ENCODE data around the gene UFC1.

Gene UFC1

GRCh38 chr1:161172349-161172748 is 18.6 kb downstream of the UFC1 start:
- DNase-seq, result no peak

DNA sequence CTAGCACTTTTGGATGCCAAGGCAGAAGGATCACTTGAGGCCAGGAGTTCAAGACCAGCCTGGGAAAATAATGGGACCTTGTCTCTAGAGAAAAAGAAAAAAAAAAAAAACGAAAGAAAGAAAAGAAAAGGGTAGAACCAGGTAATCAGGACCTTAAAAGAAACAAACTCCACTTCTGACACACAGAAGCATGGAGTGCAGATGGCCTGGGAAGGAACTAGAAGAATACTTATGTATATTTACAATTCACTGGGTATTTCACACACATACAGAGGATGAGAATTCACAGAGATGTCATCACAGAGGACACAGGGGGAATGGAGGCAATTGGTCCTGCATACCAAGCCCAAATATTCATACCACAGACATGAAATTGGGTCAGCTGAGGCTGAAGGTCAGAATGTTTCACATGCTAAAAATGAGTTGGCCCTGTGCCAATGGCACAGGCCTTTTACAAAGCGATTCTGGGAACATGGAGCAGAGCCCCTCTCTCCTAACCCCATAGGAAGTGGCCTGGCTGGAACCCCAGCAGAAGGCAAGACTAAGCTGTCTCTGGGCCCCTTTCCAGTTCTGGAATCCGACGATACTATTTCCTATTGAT is 19.1 kb downstream of the UFC1 start:
- no peak for DNase-seq

- DNase-seq, result no peak
Measured at GRCh38 chr1:161173711-161174110, 19.9 kb downstream of the UFC1 start.

DNA sequence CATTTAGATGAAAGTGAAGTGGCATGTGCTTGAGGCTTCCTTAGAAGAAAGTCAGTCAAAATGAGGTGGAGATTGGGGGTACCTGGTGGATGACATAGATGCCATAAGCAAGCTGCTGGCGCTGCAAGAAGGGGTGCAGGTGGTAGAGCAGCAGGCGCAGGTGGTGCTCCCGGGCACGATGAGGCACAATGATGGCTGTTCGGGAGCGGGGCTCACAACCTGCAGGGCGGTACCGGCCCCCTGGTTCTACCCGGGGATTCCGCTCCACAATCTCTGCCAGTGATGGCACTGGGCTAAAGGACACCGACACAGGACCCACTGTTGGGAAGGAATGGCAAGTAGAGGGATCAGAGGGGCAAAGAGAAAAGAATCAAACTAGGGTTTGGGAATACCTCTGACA is 21.1 kb downstream of the UFC1 start:
- no peak for DNase-seq

DNA sequence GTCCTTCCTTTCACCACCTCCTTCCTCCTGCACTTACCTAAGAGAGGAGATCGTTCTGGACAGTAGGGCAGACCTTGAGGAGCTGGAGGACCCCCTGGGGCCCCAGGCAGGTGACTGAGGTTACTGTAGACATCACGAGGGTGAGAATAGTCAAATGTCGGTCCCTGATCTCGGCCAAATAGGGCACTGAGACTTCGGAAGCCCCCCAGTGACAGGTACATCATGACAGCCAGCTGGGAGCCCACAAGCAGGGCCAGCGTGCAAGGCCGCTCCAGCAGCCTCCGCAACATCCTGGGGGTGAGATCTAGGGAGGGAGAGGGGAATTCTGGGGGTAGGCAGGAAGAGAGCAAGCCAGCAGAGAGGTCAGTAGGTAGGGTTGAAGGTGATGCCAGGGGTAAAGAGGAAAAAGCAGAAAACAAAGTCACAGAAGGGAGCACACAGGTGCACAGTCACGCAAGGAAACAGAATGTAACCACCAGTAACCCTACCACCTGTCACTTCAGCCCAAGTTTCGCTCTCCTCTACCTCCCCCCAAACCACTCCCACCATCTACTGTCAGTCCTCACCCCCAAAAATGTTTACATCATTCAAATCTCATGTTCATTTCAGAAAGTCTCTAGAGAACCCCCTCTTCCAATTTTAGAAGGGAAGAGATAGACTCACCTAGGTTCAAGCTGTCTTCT is 22.1 kb downstream of the UFC1 start:
- no peak for DNase-seq

GRCh38 chr1:161176468-161177111 is 22.8 kb downstream of the UFC1 start:
- no peak for DNase-seq

DNA sequence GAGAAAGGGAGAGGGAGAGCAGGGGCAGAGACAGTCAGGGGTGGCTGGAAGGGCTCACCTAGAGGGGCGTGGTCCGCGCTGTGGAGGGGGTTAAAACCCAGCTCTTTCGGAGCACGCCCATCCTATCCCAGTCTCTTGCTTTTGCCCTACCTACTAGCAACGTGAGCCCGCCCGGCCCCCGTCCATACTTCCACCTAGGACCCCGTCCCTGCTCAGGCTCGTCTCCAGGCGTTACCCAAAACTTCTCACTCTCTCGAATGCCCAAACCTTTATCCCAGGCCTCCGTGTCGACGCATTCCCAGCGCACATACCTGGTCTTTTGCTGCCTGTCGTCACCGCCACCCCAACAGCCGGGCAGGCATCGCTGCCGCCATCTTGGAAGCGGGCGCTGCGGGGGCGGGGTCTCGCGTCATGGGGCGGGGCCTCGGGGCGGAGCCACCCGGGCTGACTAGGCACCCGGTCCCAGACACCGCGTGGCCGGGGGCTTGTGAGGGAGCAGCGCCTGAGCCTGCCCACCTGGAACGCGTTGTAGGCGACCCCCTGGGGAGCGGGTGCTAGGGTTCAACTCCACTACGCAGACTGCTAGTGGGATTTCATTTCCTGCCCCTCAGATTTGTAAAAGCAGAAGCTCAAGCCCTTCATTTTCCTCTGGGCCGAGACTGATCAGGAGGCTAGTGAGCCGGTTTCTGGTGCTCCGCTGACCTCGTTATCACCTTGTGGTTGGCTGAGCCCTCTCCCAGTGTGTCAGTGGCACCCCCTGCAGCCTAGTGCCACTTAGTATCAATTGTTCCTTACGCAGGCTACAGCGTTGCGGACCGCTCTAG is 23.5 kb downstream of the UFC1 start, which contains the start of gene B4GALT3:
TSS of gene B4GALT3 (minus strand) at position 396 of the 824 bp plus-strand sequence. CDS start 1,447 bp downstream, outside the sequence.
- peak; percentile 91 to 97 for DNase-seq

- DNase-seq, result no peak
Measured at GRCh38 chr1:161177936-161178244, 24.1 kb downstream of the UFC1 start.

DNA sequence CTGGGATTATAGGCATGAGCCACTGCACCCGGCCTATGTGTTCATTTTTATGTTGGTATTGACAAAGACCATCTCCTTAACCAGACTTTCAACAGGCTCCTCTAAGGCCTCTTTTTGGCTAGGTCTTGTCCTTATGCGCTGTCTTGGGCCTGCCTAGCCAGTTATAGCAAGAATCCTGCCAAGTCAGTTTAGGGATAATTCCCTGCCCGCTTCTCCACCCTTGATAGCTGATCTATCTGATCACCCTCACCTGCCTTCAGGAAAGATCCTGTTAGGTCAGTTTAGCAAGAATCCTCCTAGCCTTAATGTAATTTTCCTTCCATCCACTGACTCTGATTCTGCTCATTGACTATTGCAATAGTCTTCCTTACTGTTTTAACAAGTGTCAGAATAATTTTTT is 25.9 kb downstream of the UFC1 start:
- no peak for DNase-seq

- DNase-seq, result no peak
Measured at GRCh38 chr1:161180639-161181038, 26.9 kb downstream of the UFC1 start.

DNA sequence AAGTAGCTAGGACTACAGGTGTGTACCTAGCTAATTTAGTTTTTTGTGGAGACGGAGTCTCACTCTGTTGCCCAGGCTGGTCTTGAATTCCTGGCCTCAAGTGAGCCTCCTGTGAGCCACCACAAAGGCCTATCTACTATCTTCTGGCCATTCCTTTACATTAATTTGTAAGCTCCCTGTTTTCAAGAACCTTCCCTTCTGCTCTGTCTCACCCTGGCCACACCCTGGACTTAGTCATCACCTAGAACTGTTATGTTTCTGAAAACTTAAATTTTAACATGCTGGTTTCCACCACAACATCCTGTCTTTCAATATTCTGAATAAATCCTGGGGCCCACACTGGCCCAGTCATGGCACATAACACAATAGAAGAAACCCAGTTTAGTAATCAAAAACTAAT is 28.4 kb downstream of the UFC1 start:
- DNase-seq, result peak; percentile 57 to 63

- peak; percentile 61 to 63 for DNase-seq
Measured at GRCh38 chr1:161185282-161185682, 31.5 kb downstream of the UFC1 start.

GRCh38 chr1:161185732-161186311 is 32.0 kb downstream of the UFC1 start:
- DNase-seq, result no peak

- no peak for DNase-seq
Measured at GRCh38 chr1:161187311-161187710, 33.5 kb downstream of the UFC1 start.

GRCh38 chr1:161188381-161188780 is 34.6 kb downstream of the UFC1 start:
- no peak for DNase-seq

- no peak for DNase-seq
Measured at GRCh38 chr1:161189036-161189435, 35.3 kb downstream of the UFC1 start.

DNA sequence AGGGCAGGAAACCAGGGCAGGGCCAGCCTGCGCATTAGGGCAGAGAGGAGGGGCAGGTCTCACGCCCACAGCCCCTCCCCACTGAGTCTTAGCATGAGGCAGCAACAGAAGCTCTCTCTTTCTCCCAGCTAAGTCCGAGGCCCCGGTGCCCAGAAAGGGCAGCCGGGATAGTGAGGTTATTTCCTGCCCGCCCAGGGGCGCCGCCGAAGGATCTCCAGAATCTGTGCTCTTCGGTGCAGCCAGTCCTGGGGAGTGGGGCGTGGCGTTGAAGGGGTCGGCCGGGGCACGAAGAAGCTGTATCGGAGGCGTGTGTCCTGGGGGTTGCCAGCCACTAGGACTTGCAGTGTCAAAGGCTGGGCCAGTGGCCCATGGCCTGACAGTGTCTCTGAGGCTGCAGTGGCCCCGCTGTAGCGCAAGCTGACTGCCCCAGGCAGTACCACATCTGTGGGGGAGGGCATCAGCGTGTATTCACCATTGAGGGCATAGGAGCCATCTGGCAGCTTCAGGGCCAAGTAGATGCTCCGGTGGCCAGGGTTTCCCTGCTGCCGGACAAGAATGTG is 37.3 kb downstream of the UFC1 start:
- DNase-seq, result no peak

GRCh38 chr1:161191971-161192370 is 38.2 kb downstream of the UFC1 start:
- no peak for DNase-seq

DNA sequence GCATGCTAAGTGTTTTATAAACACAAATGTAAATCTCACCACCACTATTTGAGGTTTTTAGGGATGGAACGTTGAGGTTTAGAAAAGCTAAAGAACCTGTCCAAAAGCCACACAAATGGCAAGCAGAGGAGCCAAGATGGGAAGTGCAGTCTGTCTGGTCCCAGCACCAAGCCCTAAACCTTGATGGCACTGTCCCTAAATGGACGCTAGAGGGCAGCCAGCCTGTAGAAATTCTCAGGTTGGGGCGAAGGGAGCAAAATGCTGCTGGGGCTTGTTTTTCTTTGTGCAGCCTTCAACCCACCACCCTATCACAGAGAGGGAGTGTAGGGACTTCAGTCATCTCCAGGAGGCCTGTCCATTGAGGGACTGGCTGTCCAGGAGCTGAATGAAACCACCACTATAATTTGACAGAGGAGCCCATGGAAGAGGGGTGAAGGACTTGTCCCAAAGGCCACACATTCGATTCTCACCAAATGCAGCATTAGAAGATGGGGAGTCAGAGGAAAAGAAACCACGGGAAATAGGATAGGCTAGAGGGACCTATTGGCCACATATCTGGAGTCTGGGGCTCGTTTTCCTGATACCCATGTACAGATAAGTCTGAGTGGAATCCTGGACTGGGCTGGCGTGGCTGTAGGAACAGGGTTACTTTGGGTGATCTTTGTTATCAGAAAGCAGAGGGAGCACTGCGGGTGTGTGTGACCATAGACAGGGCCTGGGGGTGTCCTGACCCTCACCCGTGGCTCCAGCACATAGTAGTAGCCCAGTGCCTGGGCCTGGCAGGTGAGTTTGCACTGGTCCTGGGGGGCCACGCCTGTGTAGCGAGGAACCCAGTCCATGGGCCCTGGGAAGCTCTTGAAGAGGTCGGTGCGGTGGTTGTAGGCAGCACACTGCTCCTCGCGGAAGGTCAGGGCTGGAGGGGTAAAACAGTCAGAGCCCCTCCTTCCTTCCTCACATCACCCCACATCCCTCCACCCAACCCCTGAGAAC is 39.0 kb downstream of the UFC1 start:
- DNase-seq, result peak; percentile 64 to 67

DNA sequence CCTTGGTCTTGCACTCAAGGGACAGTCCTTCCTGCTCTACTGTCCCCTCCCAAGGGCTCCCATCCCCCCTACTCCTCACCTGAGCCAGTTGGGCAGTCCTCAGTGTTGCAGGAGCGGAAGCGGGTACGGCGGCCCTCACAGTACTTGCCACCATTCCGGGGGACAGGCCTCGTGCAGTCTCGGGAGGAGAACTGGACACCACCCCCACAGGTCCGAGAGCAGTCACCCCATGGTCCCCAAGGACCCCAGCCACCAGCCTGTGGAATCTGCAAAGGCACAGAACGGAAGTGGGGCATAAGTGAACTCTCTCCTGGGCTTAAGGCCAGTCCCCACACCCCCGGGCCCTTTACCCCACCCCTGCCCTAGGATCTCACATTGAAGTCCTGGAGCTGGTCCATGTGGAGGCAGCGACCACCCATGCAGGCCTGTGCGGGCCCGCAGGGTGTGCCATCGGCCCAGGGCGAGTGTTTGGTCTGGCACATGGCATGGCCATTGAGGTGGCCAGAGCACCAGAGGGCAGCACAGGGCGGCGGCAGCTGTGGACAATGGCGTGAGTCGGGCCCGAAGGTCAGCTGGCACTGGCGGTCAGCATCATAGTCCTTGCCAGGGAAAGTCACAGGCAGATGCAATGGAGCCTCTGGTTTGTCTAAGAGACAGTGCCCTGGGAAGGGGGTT is 39.9 kb downstream of the UFC1 start:
- no peak for DNase-seq

DNA sequence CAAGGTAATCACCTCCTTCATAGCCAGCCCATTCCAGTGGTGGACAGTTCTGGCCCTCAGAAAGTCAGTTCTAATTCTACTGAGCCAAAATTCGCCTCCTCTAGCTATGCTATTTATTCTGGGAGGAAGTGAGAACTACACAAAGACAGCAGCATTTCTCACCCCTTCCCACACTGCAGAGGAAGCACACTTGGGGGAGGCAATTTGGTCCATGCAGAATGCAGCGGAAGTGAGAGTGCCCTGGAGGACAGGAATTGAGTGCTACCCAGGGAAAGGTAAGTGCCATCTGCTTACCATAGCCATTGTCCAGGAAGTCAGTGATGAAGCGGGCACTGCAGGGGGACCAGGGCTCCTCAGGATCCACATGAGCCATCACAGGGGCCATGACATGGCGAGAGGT is 41.4 kb downstream of the UFC1 start:
- no peak for DNase-seq

Data from activated CD4-positive, alpha-beta T cell treated with anti-CD3 and anti-CD28 coated beads for 4 hours (primary cell).